HEK293 (cell line): ENCODE data around the gene AIRE.

Experiments
- CTCF ChIA-PET: fragments of 350-600 bp; formaldehyde crosslinking; extraction: SDS; loops from one replicate; lab custom pipeline; 2021; ENCODE audit warnings: antibody characterized with exemption; lab: Yijun Ruan, JAX
- POLR2A ChIA-PET: fragments of 300-600 bp; formaldehyde crosslinking; extraction: SDS; loops from one replicate; lab custom pipeline; 2020; ENCODE audit warnings: antibody characterized with exemption, inconsistent platforms; lab: Yijun Ruan, JAX
- H3K27ac ChIP-seq: fragments of 200-500 bp; sonication (Bioruptor generic); 2 replicates; pipeline ENCODE4 v1.5.1; 2014; ENCODE audit warnings: low read depth, low read length, control low read depth, inconsistent platforms; ENCODE audit errors: extremely low read depth
- H3K36me3 ChIP-seq, 2 experiments: fragments of 200-500 bp in 1 of 2; sonication (Bioruptor generic) in 1 of 2; 1 replicate in 1 of 2; 2 replicates in 1 of 2; pipeline ENCODE4 v1.5.1; 2014 to 2017; ENCODE audit warnings: inconsistent platforms in 2 of 2, low read length in 2 of 2; ENCODE audit not compliant: control insufficient read depth in 2 of 2, insufficient read depth in 1 of 2
- H3K4me1 ChIP-seq: fragments of 200-500 bp; sonication (Bioruptor generic); 2 replicates; pipeline ENCODE4 v1.5.1; 2014; ENCODE audit warnings: mild to moderate bottlenecking, low read length, inconsistent platforms; ENCODE audit not compliant: control insufficient read depth, insufficient read depth
- H3K4me3 ChIP-seq: 2 replicates; pipeline ENCODE4 v1.5.1; 2011; ENCODE audit warnings: low read depth, mild to moderate bottlenecking, control low read depth, low read length, moderate library complexity
- H3K9me3 ChIP-seq: fragments of 200-500 bp; sonication (Bioruptor generic); 2 replicates; pipeline ENCODE4 v1.5.1; 2014; ENCODE audit warnings: low read depth, low read length, inconsistent platforms; ENCODE audit not compliant: control insufficient read depth, insufficient read depth
- EGR2 ChIP-seq: fragments of 450-650 bp; formaldehyde crosslinking; IDR thresholded peaks from 2 replicates; pipeline ENCODE4 v1.5.1; 2016; ENCODE audit warnings: low read depth, missing biosample characterization, missing genetic modification characterization
- GLI2 ChIP-seq: fragments of 450-650 bp; formaldehyde crosslinking; IDR thresholded peaks from 2 replicates; pipeline ENCODE4; 2017; ENCODE audit warnings: missing biosample characterization, missing genetic modification characterization, low read depth, borderline replicate concordance
- KLF1 ChIP-seq: fragments of 450-650 bp; formaldehyde crosslinking; IDR thresholded peaks from 2 replicates; pipeline ENCODE4 v1.5.1; 2016; ENCODE audit warnings: missing biosample characterization, missing genetic modification characterization
- KLF8 ChIP-seq: fragments of 450-650 bp; formaldehyde crosslinking; IDR thresholded peaks from 2 replicates; pipeline ENCODE4 v1.5.1; 2016; ENCODE audit warnings: missing biosample characterization, missing genetic modification characterization
- MEIS1 ChIP-seq: sonication (generic); formaldehyde crosslinking; IDR thresholded peaks from 2 replicates; pipeline ENCODE4 v1.8.1; 2022; ENCODE audit warnings: missing genetic modification reagents, mild to moderate bottlenecking, borderline replicate concordance
- PATZ1 ChIP-seq: fragments of 450-650 bp; formaldehyde crosslinking; IDR thresholded peaks from 2 replicates; pipeline ENCODE4 v1.5.1; 2016; ENCODE audit warnings: missing biosample characterization, missing genetic modification characterization
- ZFHX2 ChIP-seq: fragments of 450-650 bp; formaldehyde crosslinking; conservative IDR thresholded peaks from 2 replicates; pipeline ENCODE4 v1.5.1; 2016; ENCODE audit warnings: missing biosample characterization, missing genetic modification characterization
- ZNF112 ChIP-seq: fragments of 450-650 bp; formaldehyde crosslinking; IDR thresholded peaks from 2 replicates; pipeline ENCODE4 v1.5.0; 2017; ENCODE audit warnings: missing biosample characterization, missing genetic modification characterization
- ZNF24 ChIP-seq: fragments of 450-650 bp; formaldehyde crosslinking; IDR thresholded peaks from 2 replicates; pipeline ENCODE4 v1.5.1; 2016; ENCODE audit warnings: missing biosample characterization, missing genetic modification characterization
- ZNF610 ChIP-seq: fragments of 450-650 bp; formaldehyde crosslinking; IDR thresholded peaks from 2 replicates; pipeline ENCODE4 v1.5.1; 2016; ENCODE audit warnings: missing biosample characterization, missing genetic modification characterization, borderline replicate concordance
- ZNF626 ChIP-seq: fragments of 450-650 bp; sonication (Bioruptor Pico); formaldehyde crosslinking; IDR thresholded peaks from 2 replicates; pipeline ENCODE4 v1.5.1; 2018; ENCODE audit warnings: missing biosample characterization, missing genetic modification characterization, inconsistent platforms
- ZNF639 ChIP-seq: fragments of 450-650 bp; formaldehyde crosslinking; IDR thresholded peaks from 2 replicates; pipeline ENCODE4 v1.5.1; 2016; ENCODE audit warnings: missing biosample characterization, missing genetic modification characterization
- ZNF658 ChIP-seq: fragments of 450-650 bp; formaldehyde crosslinking; IDR thresholded peaks from 2 replicates; pipeline ENCODE4; 2016; ENCODE audit warnings: missing biosample characterization, missing genetic modification characterization
- ZNF664 ChIP-seq: fragments of 450-650 bp; formaldehyde crosslinking; IDR thresholded peaks from 2 replicates; pipeline ENCODE4 v1.5.1; 2016; ENCODE audit warnings: missing biosample characterization, missing genetic modification characterization
- ZNF707 ChIP-seq: fragments of 450-650 bp; formaldehyde crosslinking; IDR thresholded peaks from 2 replicates; pipeline ENCODE4 v1.5.1; 2016; ENCODE audit warnings: missing biosample characterization, missing genetic modification characterization
- ZNF768 ChIP-seq: fragments of 450-650 bp; formaldehyde crosslinking; IDR thresholded peaks from 2 replicates; pipeline ENCODE4 v1.5.1; 2018; ENCODE audit warnings: missing biosample characterization, mild to moderate bottlenecking, missing genetic modification characterization
- ZNF792 ChIP-seq: fragments of 450-650 bp; formaldehyde crosslinking; IDR thresholded peaks from 2 replicates; pipeline ENCODE4 v1.5.1; 2016; ENCODE audit warnings: missing biosample characterization, missing genetic modification characterization
- ZSCAN16 ChIP-seq: fragments of 450-650 bp; formaldehyde crosslinking; IDR thresholded peaks from 2 replicates; pipeline ENCODE4 v1.5.1; 2016; ENCODE audit warnings: missing biosample characterization, missing genetic modification characterization
- ZXDB ChIP-seq: fragments of 450-650 bp; formaldehyde crosslinking; IDR thresholded peaks from 2 replicates; pipeline ENCODE4 v1.5.1; 2016; ENCODE audit warnings: missing biosample characterization, missing genetic modification characterization
- TF ChIP-seq, protein P1 (sequence below): fragments of 450-650 bp; formaldehyde crosslinking; IDR thresholded peaks from 2 replicates; pipeline ENCODE4 v1.5.1; 2016; ENCODE audit warnings: missing biosample characterization, missing genetic modification characterization
- TF ChIP-seq, protein P2 (sequence below): fragments of 450-650 bp; formaldehyde crosslinking; IDR thresholded peaks from 2 replicates; pipeline ENCODE4 v1.5.1; 2016; ENCODE audit warnings: missing biosample characterization, missing genetic modification characterization

AIRE gene

GRCh38 chr21:44260791-44261631 lies 24.7 kb upstream of the AIRE start (continued):
- TF ChIP-seq, protein P1, sequence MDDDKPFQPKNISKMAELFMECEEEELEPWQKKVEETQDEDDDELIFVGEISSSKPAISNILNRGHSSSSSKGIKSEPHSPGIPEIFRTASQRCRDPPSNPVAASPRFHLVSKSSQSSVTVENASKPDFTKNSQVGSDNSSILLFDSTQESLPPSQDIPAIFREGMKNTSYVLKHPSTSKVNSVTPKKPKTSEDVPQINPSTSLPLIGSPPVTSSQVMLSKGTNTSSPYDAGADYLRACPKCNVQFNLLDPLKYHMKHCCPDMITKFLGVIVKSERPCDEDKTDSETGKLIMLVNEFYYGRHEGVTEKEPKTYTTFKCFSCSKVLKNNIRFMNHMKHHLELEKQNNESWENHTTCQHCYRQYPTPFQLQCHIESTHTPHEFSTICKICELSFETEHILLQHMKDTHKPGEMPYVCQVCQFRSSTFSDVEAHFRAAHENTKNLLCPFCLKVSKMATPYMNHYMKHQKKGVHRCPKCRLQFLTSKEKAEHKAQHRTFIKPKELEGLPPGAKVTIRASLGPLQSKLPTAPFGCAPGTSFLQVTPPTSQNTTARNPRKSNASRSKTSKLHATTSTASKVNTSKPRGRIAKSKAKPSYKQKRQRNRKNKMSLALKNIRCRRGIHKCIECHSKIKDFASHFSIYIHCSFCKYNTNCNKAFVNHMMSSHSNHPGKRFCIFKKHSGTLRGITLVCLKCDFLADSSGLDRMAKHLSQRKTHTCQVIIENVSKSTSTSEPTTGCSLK (tag by site-specific recombination) = no peak

DNA sequence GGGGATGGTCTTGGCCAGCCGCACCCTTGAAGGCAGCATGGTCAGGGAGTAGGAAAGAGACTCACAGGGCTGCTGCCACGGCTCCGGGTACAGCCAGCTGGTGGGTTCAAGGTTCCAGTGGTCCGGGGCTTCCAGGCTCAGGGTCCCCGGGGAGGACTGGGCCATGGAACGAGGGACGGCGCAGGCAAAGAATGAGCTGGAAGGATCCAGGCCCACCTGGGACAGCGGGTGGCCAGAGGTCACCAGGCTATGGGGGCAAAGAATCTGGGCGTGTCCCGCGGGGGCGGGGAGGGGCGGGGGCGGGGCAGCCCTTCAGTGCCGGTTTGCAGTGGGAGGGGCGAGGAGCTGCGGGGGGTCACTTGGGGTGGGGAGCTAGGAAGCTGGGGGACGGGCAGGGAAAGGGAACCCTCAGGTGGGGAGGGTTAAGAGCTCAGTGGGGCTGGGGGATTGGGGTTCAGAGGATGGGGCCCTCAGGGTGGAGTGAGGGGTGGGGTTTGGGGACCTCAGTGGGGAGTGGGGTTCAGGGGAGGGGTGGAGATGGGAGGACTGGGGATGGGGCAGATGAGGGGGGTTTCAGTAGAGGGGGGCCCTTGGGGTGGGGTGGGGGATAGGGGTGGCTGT lies 23.9 kb upstream of the AIRE start, which contains the start of gene DNMT3L:
DNMT3L (minus strand) TSS at position 223 of the 621 bp plus-strand sequence. CDS start 638 bp downstream, outside the sequence.
- Histone ChIP-seq H3K27ac (no peak within 1 kb of the TSS), H3K36me3 (no peaks in the 10 kb centered on the region), H3K4me1 (no peaks in the 10 kb centered on the region), H3K4me3 (no peak within 1 kb of the TSS), H3K9me3 (no peaks in the 10 kb centered on the region)
- TF ChIP-seq ZNF707 (tag by site-specific recombination) = no peak
- peak; percentile 95 for TF ChIP-seq KLF1 (tag by site-specific recombination)
- TF ChIP-seq ZSCAN16 (tag by site-specific recombination) = no peak
- TF ChIP-seq GLI2 = no peak
- TF ChIP-seq KLF8 (tag by site-specific recombination) = peak; percentile 56; the same call in 1 of the 2 replicates
- TF ChIP-seq EGR2 (tag by site-specific recombination) = 0 out of 2 replicates have a peak, but pooled peaks have one; percentile 37
- TF ChIP-seq ZFHX2 = 0 out of 2 replicates have a peak, but pooled peaks have one; percentile 17
- TF ChIP-seq ZNF658 (tag by site-specific recombination) = no peak
- CTCF ChIA-PET = no interaction called here
- POLR2A ChIA-PET = interaction anchor here (0.6 kb wide), 1 partner anchor 8 kb away, joined by 4 read pairs; no protein-coding TSS in a partner anchor

DNA sequence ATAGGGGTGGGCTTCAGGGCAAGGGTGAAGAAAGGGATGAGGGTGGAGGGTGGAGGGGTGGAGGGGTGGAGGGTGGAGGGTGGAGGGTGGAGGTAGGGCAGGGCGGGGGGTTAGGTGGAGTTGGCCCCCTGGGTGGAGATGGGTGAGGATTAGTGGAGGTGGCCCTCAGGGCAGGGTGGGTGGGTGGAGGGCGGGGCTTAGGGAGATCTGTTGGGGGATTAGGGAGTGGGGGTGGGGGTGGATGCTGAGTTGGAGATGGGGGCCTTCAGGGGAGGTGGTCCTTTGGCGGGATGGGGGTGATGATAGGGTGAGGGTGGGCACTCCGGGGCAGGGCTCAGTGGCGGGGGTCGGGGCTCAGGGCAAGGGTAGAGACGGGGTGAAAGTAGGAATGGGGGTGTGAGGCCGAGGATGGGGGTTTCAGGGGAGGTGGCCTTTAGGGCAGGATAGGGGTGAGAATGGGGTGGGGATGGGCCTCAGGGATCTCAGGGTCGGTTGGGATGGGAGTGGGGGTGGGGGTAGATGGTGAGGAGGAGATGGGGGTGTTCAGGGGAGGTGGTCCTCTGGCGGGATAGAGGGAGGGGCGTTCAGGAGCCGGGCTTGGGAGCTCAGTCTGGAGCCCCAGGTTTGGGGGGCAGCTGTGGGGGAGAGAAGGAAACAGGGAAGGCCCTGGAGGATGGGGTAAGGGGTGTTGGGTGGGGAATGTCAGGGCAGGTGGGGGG lies 23.2 kb upstream of the AIRE start:
- CTCF ChIA-PET = no interaction called here
- POLR2A ChIA-PET = no interaction called here

More for the DNA sequence above, 23.2 kb upstream of the AIRE start:
- Histone ChIP-seq H3K4me1 (no peaks in the 10 kb centered on the region), H3K4me3 (no peak overlapping the region), H3K27ac (no peak overlapping the region), H3K36me3 (no peaks in the 10 kb centered on the region), H3K9me3 (no peaks in the 10 kb centered on the region)
- no peak for TF ChIP-seq ZXDB
- TF ChIP-seq ZNF112 (tag by site-specific recombination) = no peak
- TF ChIP-seq ZNF792 (tag by site-specific recombination) = no peak
- TF ChIP-seq MEIS1 (CRISPR knock-in tag) = no peak
- no peak for TF ChIP-seq ZNF24 (tag by site-specific recombination)
- TF ChIP-seq ZNF768 (tag by site-specific recombination) = no peak
- TF ChIP-seq, protein P2, sequence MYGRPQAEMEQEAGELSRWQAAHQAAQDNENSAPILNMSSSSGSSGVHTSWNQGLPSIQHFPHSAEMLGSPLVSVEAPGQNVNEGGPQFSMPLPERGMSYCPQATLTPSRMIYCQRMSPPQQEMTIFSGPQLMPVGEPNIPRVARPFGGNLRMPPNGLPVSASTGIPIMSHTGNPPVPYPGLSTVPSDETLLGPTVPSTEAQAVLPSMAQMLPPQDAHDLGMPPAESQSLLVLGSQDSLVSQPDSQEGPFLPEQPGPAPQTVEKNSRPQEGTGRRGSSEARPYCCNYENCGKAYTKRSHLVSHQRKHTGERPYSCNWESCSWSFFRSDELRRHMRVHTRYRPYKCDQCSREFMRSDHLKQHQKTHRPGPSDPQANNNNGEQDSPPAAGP (tag by site-specific recombination) = 0 out of 2 replicates have a peak, but pooled peaks have one; percentile 18
- peak; percentile 96 for TF ChIP-seq KLF1 (tag by site-specific recombination)
- 0 out of 2 replicates have a peak, but pooled peaks have one; percentile 14 for TF ChIP-seq PATZ1
- TF ChIP-seq ZNF610 (tag by site-specific recombination) = no peak
- TF ChIP-seq ZNF639 (tag by site-specific recombination) = no peak
- no peak for TF ChIP-seq ZNF626 (tag by site-specific recombination)
- no peak for TF ChIP-seq ZNF664 (tag by site-specific recombination)
